GM21737 (cell line): ENCODE results near the gene SWAP70.
"Not testable (repeated sequence)": the region's sequence is repeated elsewhere in the genome, so short reads cannot be mapped to it uniquely, and the experiment has no call there.

ENCODE experiments used
- ATAC-seq: cut with Tn5 transposase; IDR thresholded peaks from one replicate; pipeline ENCODE4 v1.9.1; 2021; ENCODE audit warnings: mild to moderate bottlenecking, moderate library complexity; ENCODE audit not compliant: unreplicated experiment

The SWAP70 gene

GRCh38 chr11:9663699-9664275 lies at the start of gene SWAP70:
SWAP70 (plus strand) TSS chr11:9664077; CDS start chr11:9664180, 103 bp downstream.
- ATAC-seq = peak; percentile 86

GRCh38 chr11:9615031-9615451 lies 48.8 kb upstream of the SWAP70 start:
- ATAC-seq = peak; percentile 52

GRCh38 chr11:9616042-9616675 lies 47.7 kb upstream of the SWAP70 start:
- no peak for ATAC-seq

- ATAC-seq = no peak
Observed at GRCh38 chr11:9616858-9617257, 47.0 kb upstream of the SWAP70 start.

- ATAC-seq = no peak
Observed at GRCh38 chr11:9617940-9618339, 45.9 kb upstream of the SWAP70 start.

GRCh38 chr11:9619004-9619403 lies 44.9 kb upstream of the SWAP70 start:
- no peak for ATAC-seq

GRCh38 chr11:9619971-9620370 lies 43.9 kb upstream of the SWAP70 start:
- no peak for ATAC-seq

GRCh38 chr11:9622353-9622752 lies 41.5 kb upstream of the SWAP70 start:
- ATAC-seq = not testable (repeated sequence)

- ATAC-seq = not testable (repeated sequence)
Observed at GRCh38 chr11:9623053-9623452, 40.8 kb upstream of the SWAP70 start.

GRCh38 chr11:9624448-9624847 lies 39.4 kb upstream of the SWAP70 start:
- no peak for ATAC-seq

GRCh38 chr11:9625162-9625561 lies 38.7 kb upstream of the SWAP70 start:
- ATAC-seq = no peak

GRCh38 chr11:9625728-9626127 lies 38.1 kb upstream of the SWAP70 start:
- no peak for ATAC-seq

GRCh38 chr11:9626496-9627394 lies 37.1 kb upstream of the SWAP70 start:
- no peak for ATAC-seq

GRCh38 chr11:9629064-9629463 lies 34.8 kb upstream of the SWAP70 start:
- peak; percentile 66 for ATAC-seq

- ATAC-seq = no peak
Observed at GRCh38 chr11:9633679-9634078, 30.2 kb upstream of the SWAP70 start.

- no peak for ATAC-seq
Observed at GRCh38 chr11:9636691-9637090, 27.2 kb upstream of the SWAP70 start.

- no peak for ATAC-seq
Observed at GRCh38 chr11:9639099-9639498, 24.8 kb upstream of the SWAP70 start.

- no peak for ATAC-seq
Observed at GRCh38 chr11:9639985-9640384, 23.9 kb upstream of the SWAP70 start.

GRCh38 chr11:9642894-9643293 lies 21.0 kb upstream of the SWAP70 start:
- no peak for ATAC-seq

GRCh38 chr11:9643751-9644150 lies 20.1 kb upstream of the SWAP70 start:
- peak; percentile 90 for ATAC-seq

GRCh38 chr11:9645881-9646280 lies 18.0 kb upstream of the SWAP70 start:
- no peak for ATAC-seq

- ATAC-seq = no peak
Observed at GRCh38 chr11:9646324-9646723, 17.6 kb upstream of the SWAP70 start.
